GM12878 (cell line): ENCODE results near the gene MRPS9. TPM values are rescaled to one million over a fixed set of nuclear protein-coding genes. Genes with fewer than 3 reads are reported as not detected.

ENCODE experiments used
- BCL11A ChIP-seq: IDR thresholded peaks from 2 replicates; pipeline ENCODE4 v1.6.1; 2011; ENCODE audit warnings: low read depth, low read length
- BHLHE40 ChIP-seq, 2 experiments: fragments of 450-650 bp in 1 of 2; IDR thresholded peaks; 2 replicates each; pipeline ENCODE4 v1.6.1; 2011 to 2017; ENCODE audit warnings: low read depth in 2 of 2, borderline replicate concordance in 1 of 2, improper control_type of control experiment in 1 of 2, low read length in 1 of 2, mild to moderate bottlenecking in 1 of 2
- CREB1 ChIP-seq: IDR thresholded peaks from 2 replicates; pipeline ENCODE4 v1.6.1; 2012; ENCODE audit warnings: low read depth, mild to moderate bottlenecking, inconsistent platforms
- HCFC1 ChIP-seq: fragments of 150-350 bp; IDR thresholded peaks from 2 replicates; pipeline ENCODE4 v1.6.1; 2014; ENCODE audit warnings: low read length
- MEF2A ChIP-seq: IDR thresholded peaks from 2 replicates; pipeline ENCODE4 v1.6.1; 2011; ENCODE audit warnings: low read depth, mild to moderate bottlenecking, low read length, moderate library complexity; ENCODE audit not compliant: insufficient read depth
- POLR2AphosphoS2 ChIP-seq: IDR thresholded peaks from 2 replicates; pipeline ENCODE4 v1.6.1; 2011; ENCODE audit warnings: low read depth, mild to moderate bottlenecking, low read length, improper control_type of control experiment, moderate library complexity
- SPI1 ChIP-seq: IDR thresholded peaks from 2 replicates; pipeline ENCODE4 v1.6.1; 2011; ENCODE audit warnings: low read depth, mild to moderate bottlenecking, low read length, moderate library complexity, borderline replicate concordance; ENCODE audit not compliant: insufficient read depth
- YBX1 ChIP-seq: fragments of 450-650 bp; IDR thresholded peaks from 2 replicates; pipeline ENCODE4 v1.6.1; 2016; ENCODE audit warnings: antibody characterized with exemption
- ZBTB33 ChIP-seq: fragments of 450-650 bp; IDR thresholded peaks from 2 replicates; pipeline ENCODE4 v1.6.1; 2017; ENCODE audit warnings: mild to moderate bottlenecking
- ZBTB4 ChIP-seq: fragments of 450-650 bp; formaldehyde crosslinking; IDR thresholded peaks from 2 replicates; pipeline ENCODE4 v1.4.0; 2022; ENCODE audit warnings: mild to moderate bottlenecking, moderate library complexity
- polyA plus RNA-seq, 11 experiments: library from polyadenylated mRNA; depleted of rRNA in 4 of 11; unstranded in 6 of 11; stranded (reverse) in 5 of 11; fragments of >200 nt; fragmentation: Nextera tagmentation in 4 of 11; fragmentation: Illumina TruSeq in 1 of 11; extraction: Ambion mirVana in 4 of 11; extraction: Trizol in 1 of 11; gene quantifications; 1 replicate in 1 of 11; 2 replicates in 10 of 11; pipeline versions ENCODE4 v1.2.1 to v1.2.3, GENCODE V29; 2011 to 2016; ENCODE audit warnings: inconsistent platforms in 2 of 11, missing spikeins in 2 of 11, low read depth in 1 of 11
- total RNA-seq, 4 experiments: library from RNA; depleted of rRNA in 3 of 4; stranded (reverse); fragments of >200 nt in 3 of 4; fragmentation: Illumina TruSeq in 1 of 4; extraction: Trizol in 1 of 4; gene quantifications; 2 replicates each; pipeline versions ENCODE4 v1.2.1 to v1.2.3, GENCODE V29; 2013 to 2021
- TF ChIP-seq, protein P1 (sequence below): fragments of 450-650 bp; IDR thresholded peaks from 2 replicates; pipeline ENCODE4 v1.6.1; 2014; ENCODE audit warnings: mild to moderate bottlenecking
- TF ChIP-seq, protein P2 (sequence below): fragments of 450-650 bp; formaldehyde crosslinking; IDR thresholded peaks from 2 replicates; pipeline ENCODE4 v1.5.0; 2022; ENCODE audit warnings: mild to moderate bottlenecking, missing genetic modification characterization

MRPS9 gene
- total and polyA plus RNA-seq, 10 of the 15 experiments (the other 5 are each of a cell fraction or from before 2014, with no cell fraction given): 39.1 to 111 (median 63.4) TPM

DNA sequence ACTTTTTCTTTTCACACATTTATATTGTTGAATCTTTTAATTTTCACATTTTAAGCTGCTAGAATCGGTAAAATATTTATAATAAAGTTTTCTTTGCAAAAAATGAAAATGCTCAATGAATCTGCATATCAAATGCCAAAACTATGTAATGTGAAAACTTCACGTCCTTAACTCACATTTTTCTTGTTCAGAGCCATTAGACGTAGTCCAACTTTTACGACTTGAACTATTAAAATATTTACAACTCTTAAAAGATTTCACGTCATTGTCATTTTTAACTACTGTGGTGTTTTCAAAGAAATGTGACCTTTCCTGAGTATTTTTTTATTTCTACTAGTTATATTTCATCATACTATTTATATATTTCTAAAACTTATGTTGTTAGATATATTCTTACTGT is 54.9 kb downstream of the MRPS9 start (continued):
- TF ChIP-seq, protein P1, sequence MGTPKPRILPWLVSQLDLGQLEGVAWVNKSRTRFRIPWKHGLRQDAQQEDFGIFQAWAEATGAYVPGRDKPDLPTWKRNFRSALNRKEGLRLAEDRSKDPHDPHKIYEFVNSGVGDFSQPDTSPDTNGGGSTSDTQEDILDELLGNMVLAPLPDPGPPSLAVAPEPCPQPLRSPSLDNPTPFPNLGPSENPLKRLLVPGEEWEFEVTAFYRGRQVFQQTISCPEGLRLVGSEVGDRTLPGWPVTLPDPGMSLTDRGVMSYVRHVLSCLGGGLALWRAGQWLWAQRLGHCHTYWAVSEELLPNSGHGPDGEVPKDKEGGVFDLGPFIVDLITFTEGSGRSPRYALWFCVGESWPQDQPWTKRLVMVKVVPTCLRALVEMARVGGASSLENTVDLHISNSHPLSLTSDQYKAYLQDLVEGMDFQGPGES: no peak
- TF ChIP-seq ZBTB4 (no peak), YBX1 (no peak), CREB1 (no peak), MEF2A (no peak), BHLHE40 (IDR thresholded peaks at IDR 0.05; ENCODE audit: borderline replicate concordance in 1 of 2, low read depth in 2 of 2, low read length in 1 of 2) (no peak), SPI1 (no peak), HCFC1 (no peak), POLR2AphosphoS2 (no peak), ZBTB33 (no peak), BCL11A (no peak)
- TF ChIP-seq, protein P2, sequence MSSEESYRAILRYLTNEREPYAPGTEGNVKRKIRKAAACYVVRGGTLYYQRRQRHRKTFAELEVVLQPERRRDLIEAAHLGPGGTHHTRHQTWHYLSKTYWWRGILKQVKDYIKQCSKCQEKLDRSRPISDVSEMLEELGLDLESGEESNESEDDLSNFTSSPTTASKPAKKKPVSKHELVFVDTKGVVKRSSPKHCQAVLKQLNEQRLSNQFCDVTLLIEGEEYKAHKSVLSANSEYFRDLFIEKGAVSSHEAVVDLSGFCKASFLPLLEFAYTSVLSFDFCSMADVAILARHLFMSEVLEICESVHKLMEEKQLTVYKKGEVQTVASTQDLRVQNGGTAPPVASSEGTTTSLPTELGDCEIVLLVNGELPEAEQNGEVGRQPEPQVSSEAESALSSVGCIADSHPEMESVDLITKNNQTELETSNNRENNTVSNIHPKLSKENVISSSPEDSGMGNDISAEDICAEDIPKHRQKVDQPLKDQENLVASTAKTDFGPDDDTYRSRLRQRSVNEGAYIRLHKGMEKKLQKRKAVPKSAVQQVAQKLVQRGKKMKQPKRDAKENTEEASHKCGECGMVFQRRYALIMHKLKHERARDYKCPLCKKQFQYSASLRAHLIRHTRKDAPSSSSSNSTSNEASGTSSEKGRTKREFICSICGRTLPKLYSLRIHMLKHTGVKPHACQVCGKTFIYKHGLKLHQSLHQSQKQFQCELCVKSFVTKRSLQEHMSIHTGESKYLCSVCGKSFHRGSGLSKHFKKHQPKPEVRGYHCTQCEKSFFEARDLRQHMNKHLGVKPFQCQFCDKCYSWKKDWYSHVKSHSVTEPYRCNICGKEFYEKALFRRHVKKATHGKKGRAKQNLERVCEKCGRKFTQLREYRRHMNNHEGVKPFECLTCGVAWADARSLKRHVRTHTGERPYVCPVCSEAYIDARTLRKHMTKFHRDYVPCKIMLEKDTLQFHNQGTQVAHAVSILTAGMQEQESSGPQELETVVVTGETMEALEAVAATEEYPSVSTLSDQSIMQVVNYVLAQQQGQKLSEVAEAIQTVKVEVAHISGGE: no peak
